Muscle layer of duodenum (tissue), 2 donors: ENCODE data around the gene AXIN1.

Source experiments
- H3K27ac ChIP-seq: one replicate; pipeline ENCODE4 v1.7.0; 2013; ENCODE audit warnings: mild to moderate bottlenecking, low read length
- H3K27me3 ChIP-seq: one replicate; pipeline ENCODE4 v1.7.0; 2013; ENCODE audit warnings: low read depth, mild to moderate bottlenecking, control low read depth, low read length
- H3K36me3 ChIP-seq, 2 donors: one replicate each; pipeline ENCODE4 v1.7.0; 2013; ENCODE audit warnings: low read length in 2 of 2, control low read depth in 1 of 2, mild to moderate bottlenecking in 1 of 2; ENCODE audit not compliant: insufficient read depth in 2 of 2, control insufficient read depth in 1 of 2
- H3K4me1 ChIP-seq, 2 donors: one replicate each; pipeline ENCODE4 v1.7.0; 2013; ENCODE audit warnings: low read length in 2 of 2, mild to moderate bottlenecking in 2 of 2, control low read depth in 1 of 2, moderate library complexity in 1 of 2; ENCODE audit not compliant: insufficient read depth in 2 of 2, control insufficient read depth in 1 of 2
- H3K4me3 ChIP-seq, 2 donors: one replicate each; pipeline ENCODE4 v1.7.0; 2013; ENCODE audit warnings: low read length in 2 of 2, low read depth in 1 of 2, mild to moderate bottlenecking in 1 of 2
- H3K9me3 ChIP-seq, 2 donors: one replicate each; pipeline ENCODE4 v1.7.0; 2013; ENCODE audit warnings: low read length in 2 of 2, control low read depth in 1 of 2, mild to moderate bottlenecking in 1 of 2; ENCODE audit not compliant: control insufficient read depth in 1 of 2
- donor health status: healthy.

Gene AXIN1

GRCh38 chr16:352547-353403 is at the start of gene AXIN1:
AXIN1 (minus strand) TSS chr16:352723; CDS start chr16:347025, 5,698 bp downstream.
- peak within 1 kb of the TSS; percentile 39 to 68 for H3K4me3 ChIP-seq
- no peak within 1 kb of the TSS for H3K27ac ChIP-seq
- no peaks in the 10 kb centered on the region for H3K9me3 ChIP-seq
- H3K4me1 ChIP-seq: peaks cover 0 to 5% of the 10 kb centered on the region in 2 donors
- H3K27me3 ChIP-seq: no peaks in the 10 kb centered on the region
- peaks cover 0 to under 1% of the 10 kb centered on the region in 2 donors for H3K36me3 ChIP-seq

- H3K27me3 ChIP-seq: no peaks in the 10 kb centered on the region
- H3K4me1 ChIP-seq: peaks cover 5 to 19% of the 10 kb centered on the region in 2 donors
- peak within 1 kb of the TSS; percentile 51 for H3K27ac ChIP-seq
- no peaks in the 10 kb centered on the region for H3K9me3 ChIP-seq
- peaks cover 0 to 7% of the 10 kb centered on the region in 2 donors for H3K36me3 ChIP-seq
- peak within 1 kb of the TSS; percentile 62 to 79 for H3K4me3 ChIP-seq
These were observed 49.2 kb upstream of the AXIN1 start, which contains the start of gene DECR2 for GRCh38 chr16:401468-402348. DECR2 (plus strand) TSS chr16:401885; CDS start chr16:401964, 79 bp downstream.

- Histone ChIP-seq H3K27me3 (no peaks in the 10 kb centered on the region), H3K4me1 (peaks cover 5 to 19% of the 10 kb centered on the region in 2 donors), H3K27ac (peak overlapping the region; percentile 2), H3K9me3 (no peaks in the 10 kb centered on the region), H3K4me3 (peak overlapping the region in 1 of 2 donors; percentile 79), H3K36me3 (peaks cover 0 to 7% of the 10 kb centered on the region in 2 donors)
These were observed 47.6 kb upstream of the AXIN1 start for GRCh38 chr16:400061-400591.

GRCh38 chr16:399340-400019 is 47.0 kb upstream of the AXIN1 start:
- peaks cover 5 to 19% of the 10 kb centered on the region in 2 donors for H3K4me1 ChIP-seq
- H3K4me3 ChIP-seq: peak overlapping the region in 1 of 2 donors; percentile 79
- peaks cover 0 to 7% of the 10 kb centered on the region in 2 donors for H3K36me3 ChIP-seq
- H3K9me3 ChIP-seq: no peaks in the 10 kb centered on the region
- H3K27ac ChIP-seq: no peak overlapping the region
- no peaks in the 10 kb centered on the region for H3K27me3 ChIP-seq

- Histone ChIP-seq H3K27ac (no peak overlapping the region), H3K36me3 (peaks cover 0 to 7% of the 10 kb centered on the region in 2 donors), H3K9me3 (no peaks in the 10 kb centered on the region), H3K27me3 (no peaks in the 10 kb centered on the region), H3K4me3 (no peak overlapping the region), H3K4me1 (peaks cover 5 to 19% of the 10 kb centered on the region in 2 donors)
These were observed 46.2 kb upstream of the AXIN1 start for GRCh38 chr16:398561-399339.

GRCh38 chr16:397736-398332 is 45.3 kb upstream of the AXIN1 start:
- Histone ChIP-seq H3K4me3 (peak overlapping the region in 1 of 2 donors; percentile 49), H3K27me3 (no peaks in the 10 kb centered on the region), H3K9me3 (no peaks in the 10 kb centered on the region), H3K27ac (no peak overlapping the region), H3K4me1 (peaks cover 5 to 19% of the 10 kb centered on the region in 2 donors), H3K36me3 (peaks cover 0 to 7% of the 10 kb centered on the region in 2 donors)

GRCh38 chr16:397135-397661 is 44.7 kb upstream of the AXIN1 start, which contains the start of gene NME4:
NME4 (plus strand) TSS chr16:397199; CDS start chr16:397223, 24 bp downstream.
- no peaks in the 10 kb centered on the region for H3K9me3 ChIP-seq
- H3K27ac ChIP-seq: no peak within 1 kb of the TSS
- H3K27me3 ChIP-seq: no peaks in the 10 kb centered on the region
- H3K4me3 ChIP-seq: peak within 1 kb of the TSS; percentile 54 to 61
- H3K4me1 ChIP-seq: peaks cover 5 to 16% of the 10 kb centered on the region in 2 donors
- H3K36me3 ChIP-seq: peaks cover 0 to 7% of the 10 kb centered on the region in 2 donors

GRCh38 chr16:396605-397004 is 44.1 kb upstream of the AXIN1 start:
- Histone ChIP-seq H3K27ac (no peak overlapping the region), H3K4me1 (peaks cover 5 to 15% of the 10 kb centered on the region in 2 donors), H3K9me3 (no peaks in the 10 kb centered on the region), H3K27me3 (no peaks in the 10 kb centered on the region), H3K4me3 (peak overlapping the region; percentile 54 to 61), H3K36me3 (peaks cover 0 to 7% of the 10 kb centered on the region in 2 donors)

GRCh38 chr16:396199-396598 is 43.7 kb upstream of the AXIN1 start:
- no peaks in the 10 kb centered on the region for H3K27me3 ChIP-seq
- no peaks in the 10 kb centered on the region for H3K9me3 ChIP-seq
- no peak overlapping the region for H3K27ac ChIP-seq
- peaks cover 0 to 7% of the 10 kb centered on the region in 2 donors for H3K36me3 ChIP-seq
- peaks cover 5 to 15% of the 10 kb centered on the region in 2 donors for H3K4me1 ChIP-seq
- peak overlapping the region in 1 of 2 donors; percentile 61 for H3K4me3 ChIP-seq
